OCI-LY3 (cell line): ENCODE results near the gene DPYD.

Experiments used
- H2AFZ ChIP-seq: fragments of 200-600, 300-600 bp; shearing (Covaris generic); 2 replicates; pipeline ENCODE4 v1.6.0; 2014; ENCODE audit warnings: antibody characterized with exemption, low read depth, low read length
- H3K27ac ChIP-seq: fragments of 200-600, 300-600 bp; sonication (generic); 2 replicates; pipeline ENCODE4 v1.5.1; 2014; ENCODE audit warnings: mild to moderate bottlenecking, low read length, moderate library complexity, mixed read lengths
- H3K27me3 ChIP-seq: fragments of 200-600, 300-600 bp; sonication (generic); 2 replicates; pipeline ENCODE4 v1.6.1; 2014; ENCODE audit warnings: low read depth, low read length, mixed read lengths
- H3K36me3 ChIP-seq: fragments of 200-600, 300-600 bp; sonication (generic); replicated peaks from 2 replicates; pipeline ENCODE3; 2014; ENCODE audit warnings: low read depth, low read length, mixed read lengths
- H3K4me1 ChIP-seq: fragments of 300-600, 200-600 bp; sonication (generic); 2 replicates; pipeline ENCODE4 v1.6.1; 2014; ENCODE audit warnings: low read length, mixed read lengths
- H3K4me2 ChIP-seq: fragments of 200-600, 300-600 bp; sonication (generic); 2 replicates; pipeline ENCODE4 v1.6.1; 2014; ENCODE audit warnings: low read length, mixed read lengths
- H3K4me3 ChIP-seq: fragments of 300-600, 200-600 bp; sonication (generic); 2 replicates; pipeline ENCODE4 v1.5.1; 2014; ENCODE audit warnings: antibody characterized with exemption, mild to moderate bottlenecking, low read length, moderate library complexity
- H3K79me2 ChIP-seq: fragments of 300-600, 200-600 bp; shearing (Covaris generic); 2 replicates; pipeline ENCODE4 v1.6.1; 2014; ENCODE audit warnings: mild to moderate bottlenecking, low read length, mixed read lengths
- H3K9ac ChIP-seq: fragments of 300-600, 200-600 bp; shearing (Covaris generic); 2 replicates; pipeline ENCODE4 v1.6.0; 2014; ENCODE audit warnings: mild to moderate bottlenecking, low read length, moderate library complexity
- H3K9me3 ChIP-seq: fragments of 200-600, 300-600 bp; shearing (Covaris generic); 2 replicates; pipeline ENCODE4 v1.6.1; 2014; ENCODE audit warnings: low read length, mixed read lengths; ENCODE audit not compliant: insufficient read depth
- H4K20me1 ChIP-seq: fragments of 200-600, 300-600 bp; sonication (generic); 2 replicates; pipeline ENCODE4 v1.6.1; 2016; ENCODE audit warnings: low read length, mixed read lengths; ENCODE audit not compliant: insufficient read depth
- CTCF ChIP-seq: fragments of 200-600, 300-600 bp; sonication (generic); IDR thresholded peaks from 2 replicates; pipeline ENCODE4 v1.5.1; 2014; ENCODE audit warnings: antibody characterized with exemption, low read length, low read depth
- EZH2phosphoT487 ChIP-seq: fragments of 200-600 bp; shearing (Covaris generic); IDR thresholded peaks from 2 replicates; pipeline ENCODE4 v1.6.1; 2018; ENCODE audit warnings: antibody characterized with exemption, mixed run types, low read depth

The DPYD gene

GRCh38 chr1:97841338-97841737, 79.5 kb downstream of the DPYD start:
- no peaks in the 10 kb centered on the region for H3K79me2 ChIP-seq
- H3K27ac ChIP-seq = no peak overlapping the region
- no peaks in the 10 kb centered on the region for H3K36me3 ChIP-seq
- TF ChIP-seq CTCF (no peak), EZH2phosphoT487 (no peak)
- H3K9ac ChIP-seq = no peak overlapping the region
- no peak overlapping the region for H3K4me2 ChIP-seq
- no peaks in the 10 kb centered on the region for H3K4me1 ChIP-seq
- no peaks in the 10 kb centered on the region for H3K9me3 ChIP-seq
- no peak overlapping the region for H3K4me3 ChIP-seq
- no peak overlapping the region for H2AFZ ChIP-seq
- H3K27me3 ChIP-seq = no peaks in the 10 kb centered on the region
- no peaks in the 10 kb centered on the region for H4K20me1 ChIP-seq

- TF ChIP-seq CTCF (no peak), EZH2phosphoT487 (no peak)
- no peaks in the 10 kb centered on the region for H3K36me3 ChIP-seq
- no peaks in the 10 kb centered on the region for H3K9me3 ChIP-seq
- H3K4me2 ChIP-seq = no peak overlapping the region
- H2AFZ ChIP-seq = no peak overlapping the region
- no peaks in the 10 kb centered on the region for H3K4me1 ChIP-seq
- no peak overlapping the region for H3K4me3 ChIP-seq
- H3K27me3 ChIP-seq = no peaks in the 10 kb centered on the region
- no peak overlapping the region for H3K27ac ChIP-seq
- H4K20me1 ChIP-seq = no peaks in the 10 kb centered on the region
- no peaks in the 10 kb centered on the region for H3K79me2 ChIP-seq
- H3K9ac ChIP-seq = no peak overlapping the region
These were observed 83.7 kb downstream of the DPYD start for GRCh38 chr1:97837161-97837560.

GRCh38 chr1:97834899-97835298, 85.9 kb downstream of the DPYD start:
- Histone ChIP-seq H3K9me3 (no peaks in the 10 kb centered on the region), H4K20me1 (no peaks in the 10 kb centered on the region), H2AFZ (no peak overlapping the region), H3K4me3 (no peak overlapping the region), H3K36me3 (no peaks in the 10 kb centered on the region), H3K27me3 (no peaks in the 10 kb centered on the region), H3K9ac (no peak overlapping the region), H3K4me1 (no peaks in the 10 kb centered on the region), H3K79me2 (no peaks in the 10 kb centered on the region), H3K4me2 (no peak overlapping the region), H3K27ac (no peak overlapping the region)
- no peak for TF ChIP-seq EZH2phosphoT487
- no peak for TF ChIP-seq CTCF

GRCh38 chr1:97833881-97834280, 87.0 kb downstream of the DPYD start:
- H4K20me1 ChIP-seq = no peaks in the 10 kb centered on the region

More at GRCh38 chr1:97833881-97834280, 87.0 kb downstream of the DPYD start:
- Histone ChIP-seq H3K4me3 (no peak overlapping the region), H3K9me3 (no peaks in the 10 kb centered on the region), H3K27me3 (no peaks in the 10 kb centered on the region), H3K79me2 (no peaks in the 10 kb centered on the region), H3K4me1 (no peaks in the 10 kb centered on the region), H3K4me2 (no peak overlapping the region), H3K9ac (no peak overlapping the region), H3K36me3 (no peaks in the 10 kb centered on the region), H3K27ac (no peak overlapping the region), H2AFZ (no peak overlapping the region)
- TF ChIP-seq EZH2phosphoT487 (no peak), CTCF (no peak)
